NCI-H510A treated with DMSO at 0.1 percent for 48 hours (cell line): Measurements from ENCODE around the gene ADAM15.

Experiments
- DNase-seq: peaks from one replicate; lab custom pipeline; 2025; lab: John Stamatoyannopoulos, UW

The ADAM15 gene

DNA sequence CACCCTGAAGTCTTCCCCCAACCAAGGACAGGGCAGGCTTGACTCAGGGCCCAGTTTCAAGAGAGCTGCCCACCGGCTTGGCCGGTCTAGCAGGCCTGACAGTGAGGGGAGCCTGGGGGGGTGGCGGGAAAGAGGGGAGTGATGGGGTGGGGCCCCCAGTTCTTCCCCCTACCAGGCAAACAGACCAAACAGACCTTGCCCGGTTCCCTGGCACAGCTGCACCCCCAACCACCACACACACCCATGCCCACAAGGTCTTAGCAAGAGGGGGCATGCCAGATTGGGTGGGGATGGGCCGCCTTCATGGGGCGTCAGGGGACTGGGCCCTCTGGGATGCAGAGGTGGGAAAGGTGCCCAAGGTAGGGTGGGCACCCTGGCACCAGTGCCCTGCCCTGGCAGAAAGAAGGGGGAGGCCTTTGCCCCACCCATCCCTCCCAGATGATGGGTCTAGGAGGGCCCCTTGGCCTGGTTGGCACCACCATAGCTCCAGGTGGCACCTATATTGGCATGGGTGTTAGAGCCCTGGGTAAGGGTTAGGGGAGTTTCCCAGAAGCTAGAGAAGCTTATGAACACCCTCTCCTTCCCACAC is 39.6 kb upstream of the ADAM15 start:
- DNase-seq: no peak

GRCh38 chr1:155012026-155012546 is 39.0 kb upstream of the ADAM15 start:
- DNase-seq: peak; percentile 92

GRCh38 chr1:155012776-155013602 is 38.1 kb upstream of the ADAM15 start:
- DNase-seq: no peak

GRCh38 chr1:155013632-155014031 is 37.5 kb upstream of the ADAM15 start:
- DNase-seq: no peak

DNA sequence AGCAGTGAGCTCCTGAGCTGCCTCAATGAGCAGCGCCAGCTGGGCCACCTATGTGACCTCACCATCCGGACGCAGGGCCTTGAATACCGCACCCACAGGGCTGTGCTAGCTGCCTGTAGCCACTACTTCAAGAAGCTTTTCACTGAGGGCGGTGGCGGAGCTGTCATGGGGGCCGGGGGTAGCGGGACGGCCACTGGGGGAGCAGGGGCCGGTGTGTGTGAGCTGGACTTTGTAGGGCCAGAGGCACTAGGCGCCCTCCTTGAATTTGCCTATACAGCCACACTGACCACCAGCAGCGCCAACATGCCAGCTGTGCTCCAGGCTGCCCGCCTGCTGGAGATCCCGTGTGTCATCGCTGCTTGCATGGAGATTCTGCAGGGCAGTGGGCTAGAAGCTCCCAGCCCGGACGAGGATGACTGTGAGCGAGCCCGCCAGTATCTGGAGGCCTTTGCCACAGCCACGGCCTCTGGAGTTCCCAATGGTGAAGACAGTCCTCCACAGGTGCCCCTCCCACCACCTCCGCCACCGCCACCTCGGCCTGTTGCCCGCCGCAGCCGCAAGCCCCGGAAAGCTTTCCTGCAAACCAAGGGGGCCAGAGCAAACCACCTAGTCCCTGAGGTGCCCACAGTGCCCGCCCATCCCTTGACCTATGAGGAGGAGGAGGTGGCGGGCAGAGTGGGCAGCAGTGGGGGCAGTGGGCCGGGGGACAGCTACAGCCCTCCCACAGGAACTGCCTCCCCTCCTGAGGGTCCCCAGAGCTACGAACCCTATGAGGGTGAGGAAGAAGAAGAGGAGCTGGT is 36.2 kb upstream of the ADAM15 start:
- no peak for DNase-seq

DNA sequence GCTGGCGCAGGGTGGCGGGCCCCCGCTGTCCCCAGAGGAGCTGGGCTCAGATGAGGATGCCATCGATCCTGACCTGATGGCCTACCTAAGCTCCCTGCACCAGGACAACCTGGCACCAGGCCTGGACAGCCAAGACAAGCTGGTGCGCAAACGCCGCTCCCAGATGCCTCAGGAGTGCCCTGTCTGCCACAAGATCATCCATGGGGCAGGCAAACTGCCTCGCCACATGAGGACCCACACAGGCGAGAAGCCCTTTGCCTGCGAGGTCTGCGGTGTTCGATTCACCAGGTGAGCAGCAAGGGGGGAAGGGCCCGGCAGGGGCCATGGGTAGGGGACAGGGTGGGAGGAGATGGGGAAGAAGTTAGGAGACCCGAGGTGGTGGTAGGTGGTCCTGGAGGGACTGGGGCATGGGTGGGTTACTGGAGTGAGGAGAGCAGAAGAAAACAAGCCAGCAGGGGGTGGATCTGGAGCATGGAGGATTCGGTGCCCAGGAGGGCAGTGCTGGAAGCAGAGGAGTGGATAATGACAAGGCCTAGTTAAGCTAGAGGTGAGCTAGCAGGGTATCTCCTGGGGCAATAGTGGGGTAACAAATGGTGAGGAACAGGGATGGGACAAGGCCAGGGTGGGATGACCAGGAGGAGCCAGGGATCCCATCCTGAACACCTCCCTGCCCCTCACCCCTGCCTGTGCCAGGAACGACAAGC is 35.4 kb upstream of the ADAM15 start:
- no peak for DNase-seq

- DNase-seq: no peak
Measured at GRCh38 chr1:155016231-155016831, 34.8 kb upstream of the ADAM15 start.

DNA sequence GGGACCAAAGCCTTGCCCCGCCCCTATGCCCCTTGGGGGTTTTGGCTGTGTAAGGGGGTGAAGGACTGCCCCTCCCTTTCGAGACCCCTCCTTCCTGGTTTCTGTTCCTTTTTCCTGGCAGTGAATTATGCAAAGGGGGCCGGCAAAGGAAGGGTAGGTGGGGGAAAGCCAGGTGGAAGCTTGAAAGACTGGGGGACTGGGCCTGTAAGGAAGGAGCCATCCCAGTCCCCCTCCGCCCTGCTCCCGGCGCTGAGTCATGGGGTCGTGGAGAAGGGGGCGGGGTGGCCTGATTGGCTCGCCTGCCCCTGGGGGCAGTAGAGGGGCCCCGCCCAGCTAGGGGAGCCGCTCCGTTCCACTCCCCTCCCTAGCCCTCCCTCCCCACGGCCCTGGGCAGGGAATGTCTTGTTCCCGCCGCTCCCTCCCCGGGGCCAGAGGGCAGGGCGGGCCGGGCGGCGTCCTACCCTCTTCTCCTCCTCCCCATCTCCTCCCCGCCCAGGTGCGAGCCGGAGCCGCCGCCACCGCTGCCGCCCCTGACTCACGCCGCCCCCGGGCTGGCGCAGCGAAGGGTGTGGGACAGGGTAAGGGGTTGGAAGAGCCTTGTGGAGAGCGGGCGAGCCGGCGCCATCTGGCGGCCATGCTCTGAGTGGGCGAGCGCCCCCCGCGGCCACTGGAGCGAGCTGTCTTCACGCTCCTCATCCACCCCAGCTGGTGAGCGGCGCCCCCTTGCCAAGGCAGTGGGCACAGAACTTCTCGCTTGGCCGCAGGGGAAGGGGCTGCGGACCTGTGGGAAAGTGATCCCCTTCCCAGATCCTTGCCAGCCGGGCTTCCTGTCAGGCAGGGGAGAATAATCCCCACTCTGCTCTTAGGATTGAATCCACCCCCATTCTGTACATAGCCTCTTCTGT is 33.8 kb upstream of the ADAM15 start:
- peak; percentile 67 for DNase-seq

GRCh38 chr1:155017946-155018316 is 33.2 kb upstream of the ADAM15 start:
- no peak for DNase-seq

GRCh38 chr1:155018617-155019348 is 32.3 kb upstream of the ADAM15 start:
- DNase-seq: no peak

- DNase-seq: no peak
Measured at GRCh38 chr1:155019377-155020245, 31.5 kb upstream of the ADAM15 start.

- no peak for DNase-seq
Measured at GRCh38 chr1:155022136-155022926, 28.8 kb upstream of the ADAM15 start.

- peak; percentile 78 for DNase-seq
Measured at GRCh38 chr1:155022927-155023236, 28.2 kb upstream of the ADAM15 start.

DNA sequence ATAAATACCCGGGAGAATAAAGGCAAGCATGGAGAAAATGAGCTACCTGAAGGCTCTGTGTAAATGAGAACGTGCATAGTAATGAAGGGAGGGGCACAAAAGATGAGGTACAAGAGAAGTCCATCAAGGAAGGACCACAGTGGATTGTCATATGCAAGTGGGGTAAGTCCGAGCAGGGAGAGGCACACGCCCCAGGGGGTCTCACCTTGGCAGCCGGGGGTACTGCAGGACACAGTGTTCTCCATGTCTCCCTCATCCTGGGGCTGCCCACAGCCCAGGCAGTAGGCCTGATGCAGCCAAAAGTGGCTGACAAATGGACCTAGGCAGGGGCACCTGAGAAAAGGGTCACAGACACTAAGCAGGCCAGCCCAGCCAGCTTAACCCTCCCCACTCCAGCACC is 27.5 kb upstream of the ADAM15 start:
- DNase-seq: no peak

DNA sequence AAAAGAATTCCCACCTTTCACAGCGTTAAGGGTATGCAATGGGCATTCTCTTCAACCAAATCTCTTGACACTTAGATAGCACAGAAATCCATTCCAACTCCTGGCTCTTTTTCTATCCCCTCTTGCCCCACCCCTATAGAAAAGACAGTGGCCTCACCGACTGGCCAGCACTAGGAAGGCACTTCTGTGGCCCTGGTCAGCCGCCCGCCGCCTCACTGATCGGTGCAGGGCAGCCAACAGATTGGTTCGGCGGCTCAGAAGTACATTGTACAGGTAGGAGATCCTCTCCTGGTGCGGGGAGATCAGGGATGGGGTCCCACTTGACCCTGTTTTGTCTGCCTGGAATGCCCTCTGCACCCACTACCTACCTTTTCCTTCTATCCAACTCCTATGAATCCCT is 26.8 kb upstream of the ADAM15 start:
- DNase-seq: no peak

GRCh38 chr1:155026154-155026553 is 25.0 kb upstream of the ADAM15 start:
- DNase-seq: no peak

DNA sequence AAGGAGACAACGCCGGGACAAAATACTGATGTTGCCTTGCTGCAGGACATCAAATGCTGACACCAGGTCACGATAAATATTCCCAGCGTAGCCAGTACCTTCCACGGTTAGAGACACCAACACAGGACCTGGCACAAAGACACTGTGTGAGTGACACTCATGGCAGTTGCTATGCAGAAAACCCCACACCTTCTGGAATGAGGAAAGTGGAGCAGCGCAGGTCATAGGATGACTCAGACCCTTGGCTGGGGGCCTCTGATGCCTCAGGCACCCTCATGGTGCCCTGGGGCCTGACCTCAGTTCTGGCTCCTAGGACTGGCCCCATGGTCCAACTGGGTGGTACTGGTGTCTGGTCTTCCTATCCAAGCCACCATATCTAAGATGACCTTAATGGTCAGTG is 24.5 kb upstream of the ADAM15 start:
- no peak for DNase-seq

DNA sequence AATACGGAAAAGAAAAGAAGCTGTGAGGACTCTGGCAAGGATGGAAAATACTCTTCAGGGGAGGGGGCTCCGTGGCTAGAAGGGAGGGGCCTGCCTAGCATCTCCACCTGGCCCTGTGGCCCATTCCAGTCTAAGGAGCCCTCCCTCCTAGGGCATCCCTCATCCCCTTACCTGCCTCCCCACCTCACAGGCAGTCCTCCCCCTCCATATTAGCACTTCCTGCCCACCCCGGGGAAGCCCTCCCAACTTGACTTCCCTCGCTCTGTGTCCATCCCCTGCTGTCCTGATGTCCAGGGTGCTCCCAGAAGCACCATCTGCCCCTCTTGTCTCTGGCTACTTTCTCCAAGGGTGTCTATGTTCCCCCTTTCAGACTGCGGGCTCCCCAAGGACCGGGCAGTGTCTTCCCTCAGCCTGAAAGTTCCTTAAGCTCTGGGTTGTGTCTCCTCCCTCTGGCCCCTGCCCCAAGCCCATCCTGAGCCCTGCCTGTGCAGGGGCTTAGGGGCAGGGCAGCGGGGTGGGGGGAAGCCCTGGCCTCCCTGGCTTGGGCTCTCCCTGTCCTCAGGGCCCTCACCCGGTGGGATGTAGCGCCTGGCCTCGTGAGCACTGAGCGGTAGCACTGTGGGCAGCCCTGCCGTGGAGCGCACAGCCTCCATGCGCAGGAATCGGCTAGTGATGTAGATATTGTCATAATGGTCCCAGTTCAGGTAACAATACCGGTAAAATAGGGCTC is 21.4 kb upstream of the ADAM15 start:
- no peak for DNase-seq
